ENCODE data around the gene GAPDH. TPM values are rescaled to one million over a fixed set of nuclear protein-coding genes. Genes with fewer than 3 reads are reported as not detected.
A peak's percentile ranks its signal among the peaks of the same experiment; 100 is the strongest.

Gene GAPDH
- total RNA-seq, 4 donors from 2014 or later, result 1,939 to 3,624 (median 2,830) TPM

GRCh38 chr12:6560501-6561205 is 26.3 kb downstream of the GAPDH start:
- H3K9me3 ChIP-seq, result no peaks in the 10 kb centered on the region
- H3K4me1 ChIP-seq, result peaks cover 0 to 8% (median 2%) of the 10 kb centered on the region in 4 donors
- H3K27me3 ChIP-seq, result no peaks in the 10 kb centered on the region
- no peak for DNase-seq
- no peak for TF ChIP-seq POLR2A (IDR thresholded peaks at IDR 0.05)
- TF ChIP-seq, protein P1, sequence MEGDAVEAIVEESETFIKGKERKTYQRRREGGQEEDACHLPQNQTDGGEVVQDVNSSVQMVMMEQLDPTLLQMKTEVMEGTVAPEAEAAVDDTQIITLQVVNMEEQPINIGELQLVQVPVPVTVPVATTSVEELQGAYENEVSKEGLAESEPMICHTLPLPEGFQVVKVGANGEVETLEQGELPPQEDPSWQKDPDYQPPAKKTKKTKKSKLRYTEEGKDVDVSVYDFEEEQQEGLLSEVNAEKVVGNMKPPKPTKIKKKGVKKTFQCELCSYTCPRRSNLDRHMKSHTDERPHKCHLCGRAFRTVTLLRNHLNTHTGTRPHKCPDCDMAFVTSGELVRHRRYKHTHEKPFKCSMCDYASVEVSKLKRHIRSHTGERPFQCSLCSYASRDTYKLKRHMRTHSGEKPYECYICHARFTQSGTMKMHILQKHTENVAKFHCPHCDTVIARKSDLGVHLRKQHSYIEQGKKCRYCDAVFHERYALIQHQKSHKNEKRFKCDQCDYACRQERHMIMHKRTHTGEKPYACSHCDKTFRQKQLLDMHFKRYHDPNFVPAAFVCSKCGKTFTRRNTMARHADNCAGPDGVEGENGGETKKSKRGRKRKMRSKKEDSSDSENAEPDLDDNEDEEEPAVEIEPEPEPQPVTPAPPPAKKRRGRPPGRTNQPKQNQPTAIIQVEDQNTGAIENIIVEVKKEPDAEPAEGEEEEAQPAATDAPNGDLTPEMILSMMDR (IDR thresholded peaks at IDR 0.05), result no peak
- H3K4me3 ChIP-seq, result no peak overlapping the region
- no peak overlapping the region for H3K27ac ChIP-seq
- H3K36me3 ChIP-seq, result peaks cover 0 to 57% (median 0%) of the 10 kb centered on the region in 3 donors

DNA sequence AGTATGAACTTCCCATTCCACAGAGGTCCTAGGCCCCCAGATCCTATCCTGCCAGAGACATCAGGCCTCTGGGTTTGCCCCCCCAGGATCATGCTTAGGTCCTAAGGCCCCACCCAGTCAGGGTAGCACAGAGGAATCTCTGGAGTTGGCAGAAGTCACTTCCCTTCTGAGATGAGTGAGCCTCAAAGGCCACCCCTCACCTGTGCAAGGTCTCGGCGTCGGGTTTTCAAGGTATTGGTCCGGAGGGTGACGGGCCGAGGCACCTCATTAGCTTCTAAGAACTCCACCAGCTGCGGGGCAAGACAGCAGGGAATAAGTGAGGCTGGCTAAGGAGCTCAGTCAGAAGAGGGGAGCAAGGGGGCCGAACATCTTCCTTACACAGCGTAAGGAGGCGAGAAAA is 28.6 kb downstream of the GAPDH start:
- no peaks in the 10 kb centered on the region for H3K9me3 ChIP-seq
- no peak for TF ChIP-seq POLR2A (IDR thresholded peaks at IDR 0.05)
- TF ChIP-seq, protein P1 (IDR thresholded peaks at IDR 0.05), result no peak
- peaks cover 0 to 12% (median 6%) of the 10 kb centered on the region in 4 donors for H3K4me1 ChIP-seq
- no peak for DNase-seq
- no peak overlapping the region for H3K4me3 ChIP-seq
- peaks cover 0 to 66% (median 0%) of the 10 kb centered on the region in 3 donors for H3K36me3 ChIP-seq
- no peaks in the 10 kb centered on the region for H3K27me3 ChIP-seq
- no peak overlapping the region for H3K27ac ChIP-seq

DNA sequence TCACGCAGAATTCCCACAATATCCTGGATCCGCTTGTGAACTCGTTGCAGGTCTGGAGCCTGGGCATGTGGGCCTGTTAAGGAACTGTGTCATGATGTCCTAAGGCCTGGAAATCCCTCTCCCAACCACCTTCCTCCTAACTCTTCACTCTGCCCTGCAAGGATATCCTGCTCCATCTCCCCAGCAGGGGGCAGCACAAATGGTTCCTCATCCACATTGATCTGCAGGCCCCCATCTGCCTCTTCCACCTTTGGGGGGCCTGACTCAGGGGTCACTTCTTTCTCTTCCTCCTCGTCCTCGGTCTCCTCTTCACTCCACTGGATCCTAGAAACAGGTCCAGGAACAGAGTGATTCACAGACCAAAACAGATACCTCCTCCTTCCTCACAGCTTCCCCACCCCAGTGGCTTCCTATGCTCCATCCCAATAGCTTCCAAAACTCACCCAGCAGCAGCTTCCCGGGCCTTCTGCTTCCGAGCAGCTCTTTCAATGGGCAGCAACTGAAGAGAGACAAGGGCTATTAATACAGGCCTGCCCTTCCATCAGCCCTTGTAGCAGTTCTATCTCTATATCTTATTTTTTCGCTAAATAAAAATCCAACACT is 29.2 kb downstream of the GAPDH start:
- H3K4me1 ChIP-seq, result peaks cover 0 to 9% (median 6%) of the 10 kb centered on the region in 4 donors
- H3K27ac ChIP-seq, result no peak overlapping the region
- peak; percentile 62 to 84 (median 73) for DNase-seq
- no peaks in the 10 kb centered on the region for H3K9me3 ChIP-seq
- no peak overlapping the region for H3K4me3 ChIP-seq
- H3K36me3 ChIP-seq, result peaks cover 0 to 66% (median 0%) of the 10 kb centered on the region in 3 donors
- no peaks in the 10 kb centered on the region for H3K27me3 ChIP-seq
- TF ChIP-seq, protein P1 (IDR thresholded peaks at IDR 0.05), result peak; percentile 8 to 78 (median 58)
- TF ChIP-seq POLR2A (IDR thresholded peaks at IDR 0.05), result no peak

- Histone ChIP-seq H3K4me1 (peaks cover 0 to 18% (median 6%) of the 10 kb centered on the region in 4 donors), H3K4me3 (peak overlapping the region; percentile 63 to 72 (median 66)), H3K36me3 (peaks cover 0 to 52% (median 0%) of the 10 kb centered on the region in 3 donors), H3K27me3 (no peaks in the 10 kb centered on the region), H3K9me3 (no peaks in the 10 kb centered on the region), H3K27ac (peak overlapping the region in 2 of 4 donors; percentile 85)
- DNase-seq, result no peak
- TF ChIP-seq POLR2A (IDR thresholded peaks at IDR 0.05), result no peak
- TF ChIP-seq, protein P1 (IDR thresholded peaks at IDR 0.05), result no peak
Observed at GRCh38 chr12:6567112-6567670, 32.9 kb downstream of the GAPDH start.

DNA sequence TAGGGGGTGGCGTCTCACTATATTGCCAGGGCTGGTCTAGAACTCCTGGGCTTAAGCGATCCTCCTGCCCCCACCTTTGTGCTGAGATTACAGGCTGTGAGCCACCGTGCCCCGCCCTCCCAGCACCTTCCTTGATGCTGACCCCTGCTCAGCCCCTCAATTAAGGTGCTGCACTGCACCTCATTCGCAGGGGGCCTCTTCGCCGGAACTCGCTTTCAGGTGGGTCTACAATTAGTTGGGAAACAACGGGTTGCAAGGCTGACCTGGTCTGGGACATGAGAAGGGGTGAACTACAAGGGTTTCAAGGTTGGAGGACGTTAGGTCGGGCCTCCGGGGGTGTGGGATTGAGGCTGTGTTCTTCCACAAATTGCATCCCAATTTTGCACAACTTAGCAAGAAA is 35.0 kb downstream of the GAPDH start:
- Histone ChIP-seq H3K9me3 (no peaks in the 10 kb centered on the region), H3K4me3 (no peak overlapping the region), H3K27ac (peak overlapping the region in 1 of 4 donors; percentile 16), H3K27me3 (no peaks in the 10 kb centered on the region), H3K4me1 (peaks cover 0 to 18% (median 6%) of the 10 kb centered on the region in 4 donors), H3K36me3 (peaks cover 0 to 60% (median 0%) of the 10 kb centered on the region in 3 donors)
- no peak for TF ChIP-seq POLR2A (IDR thresholded peaks at IDR 0.05)
- TF ChIP-seq, protein P1 (IDR thresholded peaks at IDR 0.05), result no peak
- DNase-seq, result no peak

All from Peyer's patch (tissue), 4 donors.